NCI-H2107 treated with DMSO at 0.1 percent for 48 hours (cell line): ENCODE data around the gene PPM1H.
A peak's percentile ranks its signal among the peaks of the same experiment; 100 is the strongest.
"Not testable (repeated sequence)": the region's sequence is repeated elsewhere in the genome, so short reads cannot be mapped to it uniquely, and the experiment has no call there.

Experiments used
- DNase-seq: peaks from one replicate; lab custom pipeline; 2025; ENCODE audit not compliant: unreplicated experiment; lab: John Stamatoyannopoulos, UW

PPM1H gene

DNA sequence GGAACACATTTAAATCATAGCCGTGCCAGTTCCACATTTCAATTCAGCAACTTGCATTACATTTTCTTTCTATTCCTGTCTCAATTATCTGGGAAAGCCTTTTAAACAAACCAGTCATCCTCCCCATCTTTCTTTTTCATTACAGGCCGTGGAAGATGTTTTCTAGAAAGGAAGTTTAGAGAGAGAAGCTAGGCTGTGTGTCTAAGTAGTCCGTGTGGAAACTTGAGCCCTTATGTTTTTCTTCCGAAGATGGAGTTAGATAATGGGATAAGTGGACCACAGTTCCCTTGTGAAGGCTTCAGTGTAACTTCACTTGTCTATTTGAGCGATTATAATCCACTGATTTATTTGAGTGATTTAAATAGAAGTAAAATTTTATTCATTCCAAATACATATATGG, 12.4 kb upstream of the PPM1H start:
- no peak for DNase-seq

GRCh38 chr12:62943779-62944395, 8.9 kb upstream of the PPM1H start:
- no peak for DNase-seq

DNA sequence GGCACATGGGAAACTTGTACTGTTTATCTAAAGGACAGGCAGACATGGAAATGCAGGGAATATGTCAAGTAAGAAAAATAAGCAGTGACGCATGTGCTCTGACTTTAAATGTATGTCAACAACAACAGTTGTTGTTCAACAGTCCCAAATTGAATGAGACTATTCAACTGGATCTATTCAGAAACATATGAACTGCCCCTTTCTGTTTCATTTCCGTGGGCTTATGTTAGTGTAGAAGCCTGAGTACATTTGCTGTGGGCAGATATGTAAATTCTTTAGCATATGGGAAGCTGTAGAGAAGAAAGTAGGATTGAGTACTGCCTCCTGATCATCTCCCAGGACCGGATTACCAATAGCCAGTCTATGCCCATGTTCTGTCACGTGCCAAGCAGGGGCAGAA, 7.4 kb upstream of the PPM1H start:
- not testable (repeated sequence) for DNase-seq

GRCh38 chr12:62934239-62934798, 631 bp downstream of the PPM1H start:
- DNase-seq = no peak

DNA sequence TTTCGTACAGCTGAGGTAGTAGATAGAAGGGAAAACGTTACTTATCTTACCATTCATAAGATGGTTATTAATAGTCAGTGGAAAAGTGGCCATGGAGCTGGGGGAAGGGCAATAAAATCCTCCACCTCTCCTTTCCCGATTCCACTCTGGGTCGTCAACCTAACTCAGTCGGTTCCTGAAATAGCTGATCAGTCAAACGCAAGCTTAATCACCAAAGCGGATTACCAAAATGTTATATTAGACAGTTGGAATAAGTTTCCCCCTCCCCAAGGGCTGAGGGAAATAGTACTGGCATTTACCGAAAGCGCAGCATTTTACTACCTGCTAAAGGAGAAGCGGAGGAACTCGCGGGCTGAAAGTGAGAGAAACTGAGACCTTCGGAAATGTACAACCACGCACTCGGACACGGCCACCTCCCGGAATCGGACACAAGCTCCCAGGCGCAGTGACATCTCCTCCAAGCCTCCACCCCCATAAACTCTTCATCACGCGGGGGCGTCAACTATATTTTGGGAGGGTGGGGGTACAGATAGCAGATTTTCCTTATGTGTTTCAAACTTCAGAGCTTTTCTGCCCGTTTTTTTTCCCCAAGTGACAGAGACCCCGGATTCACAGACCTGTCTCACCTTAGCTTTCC, 1.2 kb downstream of the PPM1H start:
- DNase-seq = no peak

- DNase-seq = peak; percentile 87
These were observed 1.7 kb downstream of the PPM1H start for GRCh38 chr12:62933220-62933601.

- DNase-seq = no peak
These were observed 3.5 kb downstream of the PPM1H start for GRCh38 chr12:62931477-62931876.

GRCh38 chr12:62930546-62931425, 4.2 kb downstream of the PPM1H start:
- DNase-seq = no peak

GRCh38 chr12:62928632-62929031, 6.3 kb downstream of the PPM1H start:
- DNase-seq = no peak

DNA sequence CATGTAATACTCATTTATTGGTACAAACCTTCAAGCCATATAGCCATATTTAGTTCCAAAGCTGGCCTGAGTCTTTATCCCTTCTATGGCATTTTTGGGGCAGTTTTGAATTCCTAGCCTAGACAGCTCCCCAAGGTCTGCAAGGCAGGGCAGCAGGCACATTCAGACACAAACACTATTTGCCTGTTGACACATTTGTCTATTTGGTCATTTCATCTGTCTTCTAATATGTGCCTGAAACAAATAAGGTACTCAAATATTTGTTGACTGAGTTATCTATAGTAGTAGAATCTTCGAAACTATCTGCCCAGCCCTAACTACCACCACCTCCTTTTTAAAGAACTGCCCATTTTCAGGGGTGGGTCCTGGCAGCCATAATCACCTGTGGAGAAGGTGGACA, 9.3 kb downstream of the PPM1H start:
- DNase-seq = no peak

DNA sequence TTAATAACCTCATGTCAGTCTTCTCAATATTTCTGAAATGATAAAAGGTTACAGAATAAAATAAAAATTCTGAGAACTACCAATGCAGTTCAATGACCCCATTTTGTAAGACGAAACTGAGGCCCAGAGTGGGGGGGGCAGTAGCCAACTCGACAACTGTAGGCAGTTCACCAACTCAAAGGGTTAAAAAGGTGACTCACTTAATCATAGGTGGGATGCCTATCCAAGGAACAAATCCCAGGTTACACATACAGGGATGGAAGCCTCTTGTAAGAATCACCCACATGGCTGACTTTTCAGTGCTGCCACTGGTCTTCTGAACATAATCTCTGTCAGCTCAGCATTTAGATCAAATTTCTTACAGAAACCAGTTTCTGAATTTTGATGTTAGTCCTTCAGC, 10.9 kb downstream of the PPM1H start:
- DNase-seq = no peak

- peak; percentile 88 for DNase-seq
These were observed 12.4 kb downstream of the PPM1H start for GRCh38 chr12:62922539-62922938.

- peak; percentile 98 for DNase-seq
These were observed 15.1 kb downstream of the PPM1H start for GRCh38 chr12:62919838-62920237.

DNA sequence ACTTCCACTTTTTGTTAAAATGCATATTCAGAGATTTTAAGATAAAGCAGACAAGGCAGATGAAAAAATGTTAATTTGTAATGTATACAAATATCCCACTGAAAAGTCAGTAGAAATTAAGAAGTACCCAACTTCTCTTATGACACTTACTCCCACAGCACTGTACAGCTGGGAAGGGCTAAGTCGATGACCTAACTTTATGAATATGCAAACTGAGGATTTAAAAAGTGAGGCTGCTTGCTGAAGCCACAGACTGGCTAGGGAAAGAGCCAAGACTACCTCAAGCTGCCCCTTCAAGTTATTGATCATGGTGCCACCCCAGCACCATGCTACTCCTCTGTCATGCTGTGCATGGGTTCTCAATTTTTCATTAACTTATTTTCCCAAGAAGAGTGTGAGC, 17.0 kb downstream of the PPM1H start:
- DNase-seq = peak; percentile 71

GRCh38 chr12:62916632-62917425, 18.1 kb downstream of the PPM1H start:
- DNase-seq = peak; percentile 90

- DNase-seq = peak; percentile 64
These were observed 19.8 kb downstream of the PPM1H start for GRCh38 chr12:62915204-62915529.

GRCh38 chr12:62914443-62915203, 20.3 kb downstream of the PPM1H start:
- peak; percentile 35 for DNase-seq

- no peak for DNase-seq
These were observed 21.6 kb downstream of the PPM1H start for GRCh38 chr12:62913380-62913779.

DNA sequence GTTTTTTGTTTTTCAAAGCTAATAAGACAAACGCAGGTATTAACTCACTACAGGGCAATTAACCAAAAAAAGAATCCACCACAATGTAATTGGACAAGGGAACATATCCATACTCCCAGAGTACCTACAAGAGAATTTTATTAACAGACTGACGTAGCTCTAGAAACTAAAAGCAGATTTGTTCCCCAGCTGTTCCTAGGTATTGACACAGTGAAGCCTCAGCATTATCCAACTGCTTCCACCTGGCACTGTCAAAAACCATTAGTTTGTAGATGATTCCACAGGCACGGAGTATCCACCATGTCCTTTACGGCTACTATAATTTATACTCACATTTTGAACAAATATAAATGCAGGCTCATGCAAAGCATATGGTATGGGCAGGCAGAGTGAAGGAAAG, 22.3 kb downstream of the PPM1H start:
- DNase-seq = no peak

DNA sequence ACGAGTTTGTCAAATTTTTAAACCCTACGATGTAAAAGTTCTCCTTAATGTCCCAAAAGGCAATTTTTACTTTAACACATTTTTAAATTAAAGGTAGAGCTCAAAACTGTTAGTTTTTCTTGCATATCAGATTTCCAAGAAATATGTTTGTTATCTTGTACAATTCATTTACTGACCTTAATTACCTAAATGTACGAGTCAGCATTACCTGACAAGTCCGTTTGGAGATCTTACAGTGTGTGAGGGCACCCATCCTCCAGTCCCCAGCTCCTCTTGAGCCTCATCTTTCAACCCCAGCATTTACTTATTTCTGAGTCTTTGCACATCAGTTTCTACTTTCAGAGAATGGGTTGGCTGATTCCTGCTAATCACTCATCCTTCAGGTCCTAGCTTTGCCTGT, 23.7 kb downstream of the PPM1H start:
- no peak for DNase-seq
